ENCODE data around the gene SIRT4. TPM values are rescaled to one million over a fixed set of nuclear protein-coding genes. Genes with fewer than 3 reads are reported as not detected.
A peak's percentile ranks its signal among the peaks of the same experiment; 100 is the strongest.

The SIRT4 gene
- polyA plus RNA-seq, 1 of the 3 experiments (the other 2 are of a cell fraction) = 1.1 TPM

DNA sequence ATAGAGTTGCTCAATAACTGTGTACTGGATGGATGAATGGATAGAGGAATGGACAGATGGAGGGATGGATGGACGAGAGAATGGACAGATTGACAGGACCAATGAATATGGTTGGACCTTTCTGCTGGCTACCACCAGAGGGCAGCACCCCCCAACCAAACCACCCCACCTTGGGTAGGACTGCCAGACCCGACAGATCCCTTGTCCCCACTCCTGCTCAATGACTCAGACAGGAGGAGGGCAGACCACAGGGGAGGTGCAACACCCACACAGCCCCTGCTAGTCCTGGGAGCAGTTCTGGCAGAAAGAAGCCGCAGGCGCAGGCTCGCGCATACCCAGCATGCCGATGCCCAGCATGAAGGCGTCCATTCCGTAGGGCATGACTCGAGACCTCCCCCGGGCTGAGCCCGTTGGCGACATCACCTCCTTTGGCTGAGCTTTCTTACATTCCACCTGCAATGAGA is 54.5 kb downstream of the SIRT4 start (continued):
- TF ChIP-seq, protein P1, sequence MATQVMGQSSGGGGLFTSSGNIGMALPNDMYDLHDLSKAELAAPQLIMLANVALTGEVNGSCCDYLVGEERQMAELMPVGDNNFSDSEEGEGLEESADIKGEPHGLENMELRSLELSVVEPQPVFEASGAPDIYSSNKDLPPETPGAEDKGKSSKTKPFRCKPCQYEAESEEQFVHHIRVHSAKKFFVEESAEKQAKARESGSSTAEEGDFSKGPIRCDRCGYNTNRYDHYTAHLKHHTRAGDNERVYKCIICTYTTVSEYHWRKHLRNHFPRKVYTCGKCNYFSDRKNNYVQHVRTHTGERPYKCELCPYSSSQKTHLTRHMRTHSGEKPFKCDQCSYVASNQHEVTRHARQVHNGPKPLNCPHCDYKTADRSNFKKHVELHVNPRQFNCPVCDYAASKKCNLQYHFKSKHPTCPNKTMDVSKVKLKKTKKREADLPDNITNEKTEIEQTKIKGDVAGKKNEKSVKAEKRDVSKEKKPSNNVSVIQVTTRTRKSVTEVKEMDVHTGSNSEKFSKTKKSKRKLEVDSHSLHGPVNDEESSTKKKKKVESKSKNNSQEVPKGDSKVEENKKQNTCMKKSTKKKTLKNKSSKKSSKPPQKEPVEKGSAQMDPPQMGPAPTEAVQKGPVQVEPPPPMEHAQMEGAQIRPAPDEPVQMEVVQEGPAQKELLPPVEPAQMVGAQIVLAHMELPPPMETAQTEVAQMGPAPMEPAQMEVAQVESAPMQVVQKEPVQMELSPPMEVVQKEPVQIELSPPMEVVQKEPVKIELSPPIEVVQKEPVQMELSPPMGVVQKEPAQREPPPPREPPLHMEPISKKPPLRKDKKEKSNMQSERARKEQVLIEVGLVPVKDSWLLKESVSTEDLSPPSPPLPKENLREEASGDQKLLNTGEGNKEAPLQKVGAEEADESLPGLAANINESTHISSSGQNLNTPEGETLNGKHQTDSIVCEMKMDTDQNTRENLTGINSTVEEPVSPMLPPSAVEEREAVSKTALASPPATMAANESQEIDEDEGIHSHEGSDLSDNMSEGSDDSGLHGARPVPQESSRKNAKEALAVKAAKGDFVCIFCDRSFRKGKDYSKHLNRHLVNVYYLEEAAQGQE (IDR thresholded peaks at IDR 0.05; ENCODE audit: low read depth, low read length) = no peak
- TF ChIP-seq MEF2A (IDR thresholded peaks at IDR 0.05; ENCODE audit: borderline replicate concordance, low read depth) = no peak
- TF ChIP-seq GABPA (IDR thresholded peaks at IDR 0.05; ENCODE audit: low read depth) = no peak
- peak; percentile 59; the same call in 1 of the 2 replicates for TF ChIP-seq FOSL2 (IDR thresholded peaks at IDR 0.05; ENCODE audit: borderline replicate concordance, low read depth)

DNA sequence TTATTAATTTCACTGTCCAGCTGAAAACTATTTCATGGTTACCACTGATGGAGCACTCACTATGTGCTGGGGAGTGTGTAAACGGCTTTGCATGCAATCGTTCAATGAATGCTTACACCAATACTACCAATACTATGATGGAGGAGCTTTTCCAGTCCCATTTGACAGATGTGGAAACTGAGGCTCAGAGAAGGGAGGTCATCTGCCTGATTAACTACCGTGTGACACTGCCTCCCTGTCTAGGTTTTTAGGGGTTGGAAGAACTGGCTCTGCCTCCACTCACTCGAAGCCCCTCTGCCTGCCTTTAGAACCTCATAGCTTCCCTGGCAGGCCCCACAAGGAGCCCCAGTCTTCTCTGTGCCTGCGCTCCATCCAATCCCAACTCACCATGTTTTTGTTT is 55.0 kb downstream of the SIRT4 start:
- H3K9me3 ChIP-seq = no peaks in the 10 kb centered on the region
- TF ChIP-seq RFX5 (IDR thresholded peaks at IDR 0.05; ENCODE audit: low read length) = no peak
- POLR2A ChIA-PET = no interaction called here
- peak overlapping the region; percentile 32; the same call in 1 of the 2 replicates for H3K4me2 ChIP-seq
- no peak for DNase-seq
- H3K4me1 ChIP-seq (ENCODE audit: control insufficient read depth in 1 of 2, insufficient read depth in 2 of 2, low read depth in 1 of 2, low read length in 1 of 2) = peaks cover 0 to 10% of the 10 kb centered on the region in 2 experiments; a peak in 1 of 4 replicates
- H3K9me2 ChIP-seq = no peaks in the 10 kb centered on the region
- no peak overlapping the region for H3K4me3 ChIP-seq (ENCODE audit: low read depth in 2 of 2, low read length in 1 of 2)
- CTCF ChIA-PET = interaction anchor here (0.6 to 1.9 kb wide), 21 partner anchors 8 to 109 kb away, joined by 3 to 32 read pairs (median 4); partner anchors contain the start of genes COX6A1 and PLA2G1B
- H3K79me2 ChIP-seq (ENCODE audit: insufficient read depth) = no peaks in the 10 kb centered on the region
- H4K20me1 ChIP-seq (ENCODE audit: insufficient read depth) = no peaks in the 10 kb centered on the region
- H3K9ac ChIP-seq = no peak overlapping the region
- H3K36me3 ChIP-seq (replicated peaks in 1 of 2; ENCODE audit: control insufficient read depth in 1 of 2, insufficient read depth in 2 of 2, low read length in 1 of 2) = no peaks in the 10 kb centered on the region
- H3K27ac ChIP-seq (ENCODE audit: low read depth in 2 of 2, low read length in 1 of 2) = no peak overlapping the region
- no peaks in the 10 kb centered on the region for H3K27me3 ChIP-seq (ENCODE audit: insufficient read depth)
- WGBS (ENCODE audit: low lambda C conversion rate) = 89% methylated on average over 5 of the region's 5 CpGs
- no peaks in the 10 kb centered on the region for H3F3A ChIP-seq (replicated peaks; ENCODE audit: insufficient read depth)
- no peak overlapping the region for H2AFZ ChIP-seq (ENCODE audit: low read depth)

DNA sequence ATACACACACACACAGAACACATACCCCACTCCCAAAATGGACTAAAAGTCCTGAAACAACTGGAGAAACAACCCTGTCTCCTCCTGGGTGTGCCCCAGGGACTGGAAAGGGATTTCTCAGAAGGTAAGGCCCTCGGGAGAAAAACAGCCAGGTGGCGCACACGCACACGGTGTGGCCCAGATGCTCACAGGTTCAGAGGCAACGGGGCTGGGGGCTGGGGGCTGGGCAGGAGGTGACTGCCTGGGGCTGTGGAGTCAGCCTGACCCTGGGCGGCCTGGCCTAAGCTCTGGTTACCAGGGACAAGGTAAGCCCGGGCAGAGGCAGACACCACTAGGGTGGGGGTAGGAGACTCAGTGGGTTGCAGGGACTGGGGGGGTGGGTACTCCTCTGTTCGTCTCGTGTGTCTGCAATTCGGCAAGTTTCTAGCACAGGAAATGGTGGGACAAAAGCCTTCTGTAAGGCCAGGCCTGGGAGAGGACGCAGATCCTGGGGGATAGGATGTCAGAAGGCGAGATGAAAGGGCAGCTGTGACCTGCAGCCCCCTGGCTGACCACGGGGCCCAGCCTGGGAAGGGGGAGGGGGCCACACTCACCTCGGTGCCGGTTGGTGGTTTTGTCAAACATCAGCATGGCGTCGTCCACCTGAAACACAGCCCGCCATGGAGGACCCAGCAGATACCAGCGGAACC is 56.4 kb downstream of the SIRT4 start:
- no peak for TF ChIP-seq TEAD4 (IDR thresholded peaks at IDR 0.05; ENCODE audit: borderline replicate concordance, insufficient read depth)
- TF ChIP-seq POLR2AphosphoS5 (IDR thresholded peaks at IDR 0.05; ENCODE audit: low read depth, low read length) = no peak
- no peak for TF ChIP-seq GATA2 (CRISPR knock-in tag; IDR thresholded peaks at IDR 0.05)
- TF ChIP-seq, protein P2, sequence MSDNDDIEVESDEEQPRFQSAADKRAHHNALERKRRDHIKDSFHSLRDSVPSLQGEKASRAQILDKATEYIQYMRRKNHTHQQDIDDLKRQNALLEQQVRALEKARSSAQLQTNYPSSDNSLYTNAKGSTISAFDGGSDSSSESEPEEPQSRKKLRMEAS (IDR thresholded peaks at IDR 0.05; ENCODE audit: low read depth) = no peak
- CTCF ChIA-PET = interaction anchor here (0.7 to 1.1 kb wide), 3 partner anchors 8 to 108 kb away, joined by 3 to 9 read pairs (median 4); no protein-coding TSS in a partner anchor
- POLR2A ChIA-PET = no interaction called here

More for the DNA sequence above, 56.4 kb downstream of the SIRT4 start:
- no peaks in the 10 kb centered on the region for H3K9me2 ChIP-seq
- whole genome bisulfite sequencing (ENCODE audit: low lambda C conversion rate) = 82% methylated on average over 8 of the region's 19 CpGs
- H3K36me3 ChIP-seq (replicated peaks in 1 of 2; ENCODE audit: control insufficient read depth in 1 of 2, insufficient read depth in 2 of 2, low read length in 1 of 2) = no peaks in the 10 kb centered on the region
- no peaks in the 10 kb centered on the region for H4K20me1 ChIP-seq (ENCODE audit: insufficient read depth)
- H3K4me2 ChIP-seq = no peak overlapping the region
- no peak overlapping the region for H3K4me3 ChIP-seq (ENCODE audit: low read depth in 2 of 2, low read length in 1 of 2)
- no peak for DNase-seq
- no peaks in the 10 kb centered on the region for H3K9me3 ChIP-seq
- no peaks in the 10 kb centered on the region for H3F3A ChIP-seq (replicated peaks; ENCODE audit: insufficient read depth)
- H3K27me3 ChIP-seq (ENCODE audit: insufficient read depth) = no peaks in the 10 kb centered on the region
- H3K79me2 ChIP-seq (ENCODE audit: insufficient read depth) = no peaks in the 10 kb centered on the region
- peaks cover 0 to 25% of the 10 kb centered on the region in 2 experiments; a peak in 1 of 4 replicates for H3K4me1 ChIP-seq (ENCODE audit: control insufficient read depth in 1 of 2, insufficient read depth in 2 of 2, low read depth in 1 of 2, low read length in 1 of 2)
- no peak overlapping the region for H3K9ac ChIP-seq
- no peak overlapping the region for H3K27ac ChIP-seq (ENCODE audit: low read depth in 2 of 2, low read length in 1 of 2)
- no peak overlapping the region for H2AFZ ChIP-seq (ENCODE audit: low read depth)

Data from SK-N-SH (cell line).